Kidney (tissue), 14 donors: ENCODE data around the gene RPTOR. TPM values are rescaled to one million over a fixed set of nuclear protein-coding genes. Genes with fewer than 3 reads are reported as not detected.
A peak's percentile ranks its signal among the peaks of the same experiment; 100 is the strongest.
"Not testable (repeated sequence)": the region's sequence is repeated elsewhere in the genome, so short reads cannot be mapped to it uniquely, and the experiment has no call there.

Experiments
- DNase-seq, 5 donors: peaks; one replicate each; pipeline ENCODE4 v3.0.0-alpha.2; 2013 to 2020
- FAIRE-seq: peaks from 2 replicates; lab custom pipeline; 2012; peaks lifted over from hg19 to GRCh38; lab: Jason Lieb, UNC
- H3K27ac ChIP-seq, 2 donors: one replicate each; pipeline ENCODE4 v1.7.0; 2013; ENCODE audit warnings: low read depth in 2 of 2, low read length in 2 of 2, inconsistent platforms in 1 of 2
- H3K27me3 ChIP-seq: one replicate; pipeline ENCODE4 v1.7.1; 2013; ENCODE audit warnings: low read length, inconsistent platforms; ENCODE audit not compliant: control insufficient read depth, insufficient read depth
- H3K36me3 ChIP-seq, 3 donors: one replicate each; pipeline versions ENCODE4 v1.7.0 to v1.7.1; 2013; ENCODE audit warnings: low read length in 3 of 3, control low read depth in 1 of 3, inconsistent platforms in 1 of 3; ENCODE audit not compliant: insufficient read depth in 3 of 3, control insufficient read depth in 2 of 3
- H3K4me1 ChIP-seq, 3 donors: one replicate each; pipeline versions ENCODE4 v1.7.0 to v1.7.1; 2013; ENCODE audit warnings: low read length in 3 of 3, inconsistent platforms in 1 of 3, low read depth in 1 of 3; ENCODE audit not compliant: control insufficient read depth in 2 of 3, insufficient read depth in 2 of 3
- H3K4me3 ChIP-seq, 3 donors: one replicate each; pipeline versions ENCODE4 v1.7.0 to v1.8.1; 2013; ENCODE audit warnings: low read length in 3 of 3, control low read depth in 1 of 3, inconsistent platforms in 1 of 3
- H3K9ac ChIP-seq, 3 donors: one replicate each; pipeline versions ENCODE4 v1.7.0 to v1.7.1; 2013; ENCODE audit warnings: low read length in 3 of 3, control low read depth in 1 of 3, inconsistent platforms in 1 of 3
- H3K9me3 ChIP-seq, 3 donors: one replicate each; pipeline versions ENCODE4 v1.7.0 to v1.7.1; 2013; ENCODE audit warnings: low read length in 3 of 3, control low read depth in 1 of 3, inconsistent platforms in 1 of 3; ENCODE audit not compliant: control insufficient read depth in 2 of 3, insufficient read depth in 1 of 3
- intact Hi-C: fragments of 100-400 bp; cut with DNase I; formaldehyde crosslinking; loops from one replicate; pipeline ENCODE4 v1.11.1; 2022
- polyA plus RNA-seq: library from polyadenylated mRNA; stranded (reverse); fragments of 350-450 nt; fragmentation: Illumina TruSeq; extraction: RNeasy Lipid Tissue Mini Kit (QIAGEN cat#74804); gene quantifications from one replicate; pipeline ENCODE4 v1.2.3, GENCODE V29; 2014; ENCODE audit warnings: low read depth, low replicate concordance; ENCODE audit not compliant: insufficient read depth
- total RNA-seq: library from RNA; stranded (reverse); fragmentation: NEBNext Ultra II Directional; extraction: Animal tissue kit (Norgen Biotek cat#: 25700); gene quantifications from one replicate; pipeline ENCODE4 v1.2.1, GENCODE V29; 2021
- TF ChIP-seq, protein P1 (sequence below): IDR thresholded peaks from 3 replicates; pipeline ENCODE4 v1.5.1; 2012; ENCODE audit warnings: mild to moderate bottlenecking, moderate library complexity, borderline replicate concordance; ENCODE audit not compliant: insufficient read depth; ENCODE audit errors: extremely low read depth
- donor health status: control.
- donor health status: control.
- donor health status: control.
- donor health status: control.
- donor health status: control.
- donor health status: DM: yes; HTN: yes; CAD: no.
- donor health status: Normal renal cell carcinoma (clear cell type).

Gene RPTOR
- total and polyA plus RNA-seq, 2 donors from 2014 or later = 5.5 to 37.6 TPM

DNA sequence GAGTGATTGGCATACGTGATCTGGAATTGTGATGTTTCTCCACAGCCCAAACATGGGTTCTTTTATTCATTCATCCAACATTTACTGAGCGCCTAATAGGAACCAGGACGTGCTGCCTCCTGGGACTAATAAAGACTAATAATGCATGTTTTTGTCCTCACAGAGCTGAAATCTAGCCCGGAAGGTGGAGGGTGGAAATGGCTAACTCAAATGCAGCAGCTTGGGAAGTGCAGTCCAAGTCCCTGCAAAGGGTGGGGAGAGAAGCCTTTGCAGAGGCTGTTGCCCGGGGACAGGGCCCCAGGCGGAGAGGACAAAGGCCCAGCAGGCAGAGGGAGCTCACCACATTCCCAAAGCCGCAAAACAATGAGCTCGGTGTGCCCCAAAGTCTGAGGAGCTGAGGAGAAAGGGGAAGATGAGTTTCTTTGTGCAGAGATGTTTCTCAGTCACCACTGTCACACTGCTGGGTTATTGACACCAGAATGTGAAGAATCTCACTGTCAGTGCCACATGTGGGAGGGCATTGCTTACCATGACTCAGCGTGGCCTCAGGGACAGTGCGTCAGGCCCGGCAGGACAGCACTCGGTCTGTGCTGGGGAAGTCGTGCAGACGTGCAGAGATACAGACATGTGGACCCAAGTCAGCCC, 328.8 kb downstream of the RPTOR start:
- H3K4me1 ChIP-seq = no peaks in the 10 kb centered on the region
- DNase-seq (peak in 1 of 5 donors; percentile 34), FAIRE-seq (no peak)
- intact Hi-C loops = no loop called here
- no peaks in the 10 kb centered on the region for H3K9me3 ChIP-seq
- no peak overlapping the region for H3K9ac ChIP-seq
- H3K36me3 ChIP-seq = no peaks in the 10 kb centered on the region
- TF ChIP-seq, protein P1, sequence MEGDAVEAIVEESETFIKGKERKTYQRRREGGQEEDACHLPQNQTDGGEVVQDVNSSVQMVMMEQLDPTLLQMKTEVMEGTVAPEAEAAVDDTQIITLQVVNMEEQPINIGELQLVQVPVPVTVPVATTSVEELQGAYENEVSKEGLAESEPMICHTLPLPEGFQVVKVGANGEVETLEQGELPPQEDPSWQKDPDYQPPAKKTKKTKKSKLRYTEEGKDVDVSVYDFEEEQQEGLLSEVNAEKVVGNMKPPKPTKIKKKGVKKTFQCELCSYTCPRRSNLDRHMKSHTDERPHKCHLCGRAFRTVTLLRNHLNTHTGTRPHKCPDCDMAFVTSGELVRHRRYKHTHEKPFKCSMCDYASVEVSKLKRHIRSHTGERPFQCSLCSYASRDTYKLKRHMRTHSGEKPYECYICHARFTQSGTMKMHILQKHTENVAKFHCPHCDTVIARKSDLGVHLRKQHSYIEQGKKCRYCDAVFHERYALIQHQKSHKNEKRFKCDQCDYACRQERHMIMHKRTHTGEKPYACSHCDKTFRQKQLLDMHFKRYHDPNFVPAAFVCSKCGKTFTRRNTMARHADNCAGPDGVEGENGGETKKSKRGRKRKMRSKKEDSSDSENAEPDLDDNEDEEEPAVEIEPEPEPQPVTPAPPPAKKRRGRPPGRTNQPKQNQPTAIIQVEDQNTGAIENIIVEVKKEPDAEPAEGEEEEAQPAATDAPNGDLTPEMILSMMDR = no peak
- no peak overlapping the region for H3K4me3 ChIP-seq
- no peaks in the 10 kb centered on the region for H3K27me3 ChIP-seq
- H3K27ac ChIP-seq = no peak overlapping the region

DNA sequence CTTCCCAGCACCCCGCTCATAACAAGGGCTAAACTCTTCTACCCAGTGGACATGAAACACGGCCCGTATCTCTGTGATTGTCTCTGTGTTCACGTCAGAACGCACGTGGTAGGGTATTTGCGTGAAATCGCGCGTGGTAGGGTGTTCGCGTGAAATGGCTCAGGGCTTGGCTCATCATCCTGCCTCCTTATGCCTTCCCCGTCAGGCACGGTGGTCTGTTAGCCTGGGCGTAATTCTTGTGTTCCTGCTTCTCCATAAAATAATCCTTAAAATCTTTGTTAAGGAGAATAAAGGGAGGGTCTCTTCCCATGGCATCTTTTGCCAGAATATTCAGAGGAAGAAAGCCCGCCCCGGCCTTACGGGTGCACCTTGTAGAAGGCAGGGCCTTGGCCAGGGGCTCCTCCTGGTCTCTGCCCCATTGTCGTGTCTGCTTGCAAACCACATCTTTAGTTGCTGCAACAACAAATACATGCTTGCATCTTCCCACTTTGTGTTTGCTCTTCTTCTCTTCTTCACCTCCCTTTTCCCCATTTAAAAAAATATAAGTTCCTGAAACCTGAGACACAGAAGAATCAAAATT, 330.3 kb downstream of the RPTOR start:
- no peak overlapping the region for H3K9ac ChIP-seq
- H3K4me1 ChIP-seq = no peaks in the 10 kb centered on the region
- intact Hi-C loops = no loop called here
- TF ChIP-seq, protein P1 = no peak
- H3K4me3 ChIP-seq = no peak overlapping the region
- H3K36me3 ChIP-seq = peaks cover 0 to 3% (median 0%) of the 10 kb centered on the region in 3 donors
- no peaks in the 10 kb centered on the region for H3K9me3 ChIP-seq
- FAIRE-seq (no peak), DNase-seq (peak in 1 of 5 donors; percentile 22)
- H3K27ac ChIP-seq = no peak overlapping the region
- no peaks in the 10 kb centered on the region for H3K27me3 ChIP-seq

- H3K4me1 ChIP-seq, H3K4me3 ChIP-seq, H3K36me3 ChIP-seq, H3K27ac ChIP-seq, intact Hi-C loops, H3K9me3 ChIP-seq, H3K27me3 ChIP-seq, H3K9ac ChIP-seq, FAIRE-seq: not testable (repeated sequence)
- DNase-seq = peak in 1 of 5 donors; percentile 37
These were observed 330.9 kb downstream of the RPTOR start for GRCh38 chr17:80875480-80875995.

- H3K9me3 ChIP-seq, H3K4me3 ChIP-seq, H3K36me3 ChIP-seq, FAIRE-seq, H3K27me3 ChIP-seq, H3K4me1 ChIP-seq, intact Hi-C loops, H3K27ac ChIP-seq, H3K9ac ChIP-seq: not testable (repeated sequence)
- peak in 1 of 5 donors; percentile 45 for DNase-seq
These were observed 331.9 kb downstream of the RPTOR start for GRCh38 chr17:80876456-80876949.
